NCI-H2227 (cell line): Measurements from ENCODE around the gene MAMDC2.
A peak's percentile ranks its signal among the peaks of the same experiment; 100 is the strongest.

Experiments
- DNase-seq: peaks from one replicate; lab custom pipeline; 2025; ENCODE audit not compliant: unreplicated experiment; lab: John Stamatoyannopoulos, UW

Gene MAMDC2

DNA sequence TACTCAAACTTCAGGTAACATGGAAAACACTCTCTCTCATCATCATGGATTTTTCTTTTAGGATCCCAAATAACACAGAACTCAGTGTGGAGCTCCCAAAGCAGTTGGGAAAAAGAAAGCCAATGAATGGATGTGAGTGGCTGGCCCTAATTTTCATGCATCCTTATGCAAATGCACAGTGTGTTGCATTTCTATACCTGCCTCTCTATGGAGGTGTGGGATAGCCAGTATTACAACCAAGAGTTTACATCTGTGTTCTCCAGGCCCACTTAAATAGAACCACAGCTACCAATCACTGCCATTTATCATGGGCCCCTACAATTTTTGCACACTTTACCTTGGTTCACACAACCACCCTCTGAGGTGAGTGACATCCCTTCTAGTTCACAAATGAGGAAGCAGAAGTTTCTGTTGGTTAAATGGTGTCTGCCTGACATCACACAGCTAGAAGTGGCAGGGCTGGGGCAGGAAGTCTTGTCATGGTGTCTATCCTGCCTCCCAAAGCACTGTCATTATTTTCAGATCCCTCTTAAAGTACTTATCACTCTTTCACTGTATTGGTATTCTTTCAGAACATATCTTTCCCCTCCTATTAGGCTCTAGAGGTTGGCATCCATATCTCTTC, 17.3 kb downstream of the MAMDC2 start:
- DNase-seq, result no peak

DNA sequence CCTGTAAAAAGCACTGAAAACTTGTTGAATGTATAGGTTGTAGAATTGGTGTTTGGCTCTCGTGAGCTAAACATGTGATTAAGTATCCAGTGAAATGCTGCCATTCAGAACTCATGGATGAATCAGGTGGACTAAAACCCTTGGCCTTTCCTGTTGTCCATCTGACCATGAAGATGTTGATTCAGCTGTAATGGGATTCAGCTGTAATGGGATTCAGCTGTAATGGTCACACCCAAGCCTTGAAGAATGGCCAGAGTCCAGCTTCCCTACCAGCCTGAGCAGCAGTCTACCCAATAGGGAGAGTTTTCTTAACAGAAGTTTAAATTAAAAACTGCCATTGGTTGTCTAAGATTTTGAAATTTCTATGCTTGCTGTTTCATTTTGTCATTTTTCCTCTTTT, 18.1 kb downstream of the MAMDC2 start:
- DNase-seq, result no peak

DNA sequence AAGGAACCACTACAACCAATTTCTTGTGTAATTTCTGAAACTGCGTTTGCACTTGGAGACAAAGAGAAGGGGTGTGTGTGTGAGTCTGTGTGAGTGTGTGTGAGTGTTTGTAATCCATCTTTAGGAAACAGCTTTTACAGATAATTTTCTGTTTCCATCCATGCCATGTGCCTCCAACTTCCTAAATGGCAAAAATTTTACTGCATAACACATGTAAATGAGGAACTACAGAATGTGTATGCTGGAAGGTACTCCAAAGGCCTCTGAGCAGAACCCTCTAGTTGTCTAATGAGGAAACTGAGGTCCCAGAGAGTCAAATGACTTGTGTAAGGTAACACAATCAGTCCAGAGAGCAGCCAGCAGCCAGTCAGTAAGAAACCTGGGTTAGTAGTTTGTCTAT, 20.8 kb downstream of the MAMDC2 start:
- DNase-seq, result no peak

DNA sequence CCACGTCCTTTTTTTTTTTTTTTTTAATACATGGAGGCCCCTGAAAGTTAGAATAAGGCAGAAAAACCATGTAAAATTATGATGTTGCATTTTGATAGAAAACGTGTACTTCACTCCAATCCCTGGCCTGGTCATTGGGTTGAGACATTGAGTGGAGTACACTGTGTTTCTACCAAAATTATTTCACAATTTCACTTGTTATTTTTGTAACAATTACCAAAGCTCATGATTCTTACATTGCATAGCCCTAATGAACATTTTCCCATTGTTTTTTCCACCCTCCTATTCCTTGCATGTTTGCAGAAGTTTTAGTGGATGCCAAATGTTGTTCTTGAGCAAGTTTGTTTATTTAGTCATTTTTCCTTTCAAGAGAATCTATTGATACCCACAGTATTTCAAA, 21.9 kb downstream of the MAMDC2 start:
- DNase-seq, result no peak

GRCh38 chr9:70066418-70066817, 22.8 kb downstream of the MAMDC2 start:
- no peak for DNase-seq

- no peak for DNase-seq
Measured at GRCh38 chr9:70066874-70067273, 23.2 kb downstream of the MAMDC2 start.

GRCh38 chr9:70069704-70070103, 26.1 kb downstream of the MAMDC2 start:
- DNase-seq, result no peak

- DNase-seq, result no peak
Measured at GRCh38 chr9:70073193-70073592, 29.5 kb downstream of the MAMDC2 start.

DNA sequence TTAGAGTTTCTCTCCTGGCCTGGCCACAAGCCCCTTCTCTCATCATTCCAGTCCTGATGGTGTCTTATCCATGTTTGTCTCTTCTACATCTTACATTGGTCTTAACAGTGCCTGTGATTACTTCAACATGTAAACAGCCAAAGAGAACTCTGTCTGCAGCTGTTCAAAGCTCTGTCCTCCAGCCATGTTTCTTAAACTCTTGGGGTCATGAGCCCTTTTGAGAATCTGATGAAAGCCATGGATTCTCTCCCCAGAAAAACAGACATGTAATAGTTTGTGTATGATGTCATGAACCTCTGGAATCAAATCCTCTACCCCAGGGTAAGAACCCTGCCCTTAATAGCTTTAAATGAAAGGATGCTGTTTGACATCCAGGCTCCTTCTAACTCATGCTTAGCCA, 30.1 kb downstream of the MAMDC2 start:
- no peak for DNase-seq

GRCh38 chr9:70076678-70077077, 33.0 kb downstream of the MAMDC2 start:
- DNase-seq, result no peak

DNA sequence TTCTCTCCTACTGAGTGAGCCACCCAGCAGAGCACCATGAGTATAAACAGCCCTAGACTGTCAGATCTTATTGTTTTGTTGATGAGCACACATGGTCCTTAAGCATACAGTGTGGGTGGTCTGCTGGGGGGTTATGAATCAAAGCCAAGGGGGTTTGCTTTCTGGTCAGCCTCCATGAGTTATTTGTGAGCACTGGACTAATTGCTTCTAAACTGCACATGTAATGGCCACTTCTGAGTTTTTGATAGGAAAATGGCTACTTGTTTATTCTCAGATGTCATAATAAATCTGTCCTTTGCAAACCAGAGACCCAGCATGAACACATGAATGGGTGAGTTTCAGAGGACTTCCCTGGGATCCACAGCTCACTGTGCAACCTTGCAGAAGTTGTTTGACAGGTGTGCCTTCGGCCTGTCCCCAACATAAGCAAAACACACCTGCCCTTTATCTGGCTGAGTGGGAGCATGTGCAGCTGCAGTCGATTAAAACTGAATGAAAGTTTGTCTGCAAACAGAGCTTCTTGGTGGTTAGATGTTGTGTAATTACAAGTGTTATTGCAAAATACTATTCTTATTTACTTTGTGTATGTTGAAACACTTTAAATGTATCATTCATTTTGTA, 35.9 kb downstream of the MAMDC2 start:
- peak; percentile 2 for DNase-seq

DNA sequence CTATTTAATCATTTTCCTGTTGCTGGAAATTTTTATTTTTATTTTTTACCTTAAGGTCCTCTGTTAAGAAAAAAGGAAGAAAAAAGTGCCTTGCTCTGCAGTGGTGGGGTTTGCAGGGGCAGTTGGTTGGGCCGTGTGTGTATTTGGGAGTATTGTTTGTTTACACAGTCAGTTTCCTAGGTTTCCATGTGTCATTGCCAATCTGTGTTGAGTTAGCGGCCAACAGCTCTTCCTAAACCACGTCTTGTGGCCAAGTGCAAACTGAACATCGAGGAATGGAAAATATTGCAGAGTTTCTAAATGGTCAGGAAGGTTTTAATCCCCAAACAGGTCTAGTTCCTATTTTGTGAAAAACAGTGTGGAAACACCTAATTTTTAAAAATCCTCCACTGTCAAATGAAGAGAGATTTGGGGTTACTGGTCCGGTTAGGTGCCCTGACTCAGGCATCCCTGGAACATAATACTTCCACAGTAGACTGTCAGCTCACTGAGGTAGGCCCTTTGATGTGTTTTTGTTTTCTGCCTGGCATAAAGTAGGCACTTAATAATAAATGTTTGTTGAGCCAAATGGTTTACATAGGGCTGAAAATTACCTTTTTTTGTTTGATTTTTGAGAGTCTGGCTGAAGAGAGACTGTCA, 37.0 kb downstream of the MAMDC2 start:
- peak; percentile 1 for DNase-seq

DNA sequence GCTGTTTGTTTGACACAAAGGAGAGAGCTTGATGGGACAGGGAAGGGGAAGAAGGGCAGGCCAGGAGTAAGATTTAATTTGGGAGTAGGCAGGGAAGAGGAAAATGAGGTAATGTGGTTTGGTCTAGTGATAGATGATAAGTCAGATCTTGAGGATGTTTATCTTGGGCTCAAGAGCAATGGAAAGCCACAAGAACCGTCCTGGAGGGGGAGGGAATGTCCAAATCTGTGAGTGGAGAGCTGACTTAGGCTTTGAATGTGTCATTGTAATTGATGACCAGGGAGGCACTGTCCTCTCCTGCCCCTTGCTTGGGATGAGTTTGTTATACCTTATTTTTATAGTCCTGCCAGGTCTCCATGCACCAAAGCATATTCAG, 37.5 kb downstream of the MAMDC2 start:
- no peak for DNase-seq

GRCh38 chr9:70083429-70083828, 39.8 kb downstream of the MAMDC2 start:
- no peak for DNase-seq

- DNase-seq, result no peak
Measured at GRCh38 chr9:70085241-70085640, 41.6 kb downstream of the MAMDC2 start.

DNA sequence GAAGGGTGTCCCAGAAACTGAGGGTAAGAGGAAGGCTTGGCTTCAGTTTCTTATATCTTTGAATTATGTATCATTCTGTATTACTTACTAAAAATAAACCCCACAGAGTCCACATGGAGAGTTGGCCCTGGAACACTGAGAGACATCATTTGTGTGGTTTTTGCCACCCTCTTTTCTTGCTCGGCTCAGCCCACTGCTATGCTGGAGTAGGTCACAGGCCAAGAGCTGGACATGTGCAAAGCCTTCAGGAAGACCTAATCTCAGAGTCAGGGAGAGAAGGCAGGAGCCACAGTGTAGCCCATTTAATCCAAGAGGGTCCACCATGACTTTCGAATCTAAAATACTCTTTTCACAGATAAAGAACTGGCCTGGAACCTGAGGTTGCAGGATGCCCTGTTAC, 47.5 kb downstream of the MAMDC2 start:
- no peak for DNase-seq

GRCh38 chr9:70091572-70091971, 47.9 kb downstream of the MAMDC2 start:
- no peak for DNase-seq

- DNase-seq, result no peak
Measured at GRCh38 chr9:70092190-70092589, 48.5 kb downstream of the MAMDC2 start.

- no peak for DNase-seq
Measured at GRCh38 chr9:70093095-70093494, 49.4 kb downstream of the MAMDC2 start.

- no peak for DNase-seq
Measured at GRCh38 chr9:70093944-70094343, 50.3 kb downstream of the MAMDC2 start.

DNA sequence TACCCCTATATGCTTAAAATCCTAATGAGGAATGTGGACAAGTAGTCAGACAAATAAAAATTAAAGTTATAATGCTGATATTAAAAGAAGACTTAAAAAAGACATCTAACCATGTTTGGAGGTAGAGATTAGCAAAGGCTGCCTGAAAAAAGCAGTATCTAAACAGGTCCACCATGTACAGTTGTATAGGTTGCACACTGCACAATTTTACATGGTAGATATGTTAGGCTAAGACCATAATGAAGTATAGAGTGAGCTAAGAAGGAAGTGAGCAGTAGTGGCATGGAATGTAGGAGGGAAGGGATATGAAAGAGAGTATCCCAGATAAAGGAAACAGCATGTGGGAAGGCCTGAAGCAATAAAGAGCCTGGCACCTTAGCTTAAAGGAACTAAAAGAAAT, 51.1 kb downstream of the MAMDC2 start:
- no peak for DNase-seq

DNA sequence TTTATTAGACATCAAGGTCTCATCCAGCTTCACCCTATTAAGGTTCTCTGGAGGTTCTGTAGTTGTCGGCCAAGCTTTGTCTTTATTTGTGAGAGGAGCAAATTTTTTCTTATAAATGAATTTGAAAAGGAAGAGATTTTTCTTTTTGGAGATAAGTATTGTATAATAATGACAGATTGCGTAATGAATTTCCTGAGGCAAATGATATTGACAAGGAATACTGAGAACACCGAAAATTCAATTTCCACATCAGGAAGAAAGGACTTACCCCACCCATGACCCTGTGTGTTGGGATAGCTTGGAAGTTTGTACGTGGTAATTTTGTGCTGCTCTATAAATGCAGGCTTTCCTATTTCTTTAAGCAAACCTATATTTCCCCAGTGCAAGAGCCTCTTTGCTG, 53.5 kb downstream of the MAMDC2 start:
- DNase-seq, result no peak

DNA sequence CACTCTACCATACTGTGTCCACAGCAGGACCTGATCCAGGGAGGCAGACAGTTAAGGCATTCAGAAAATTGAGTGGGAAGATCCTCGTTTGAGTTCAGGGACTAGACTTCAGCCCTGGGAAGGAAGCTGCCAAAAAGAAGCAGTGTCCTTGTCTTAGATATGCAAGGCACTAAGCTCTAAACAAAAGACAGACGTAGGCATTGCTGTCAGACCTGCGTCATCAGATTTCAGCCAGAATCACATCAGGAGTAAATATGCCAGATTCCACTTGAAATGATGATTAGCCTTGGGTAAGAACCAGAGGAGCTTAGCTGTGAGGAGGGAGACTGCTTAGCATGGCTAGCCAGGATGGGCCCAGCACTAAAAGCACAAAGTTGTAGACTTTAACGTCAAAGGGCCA, 56.7 kb downstream of the MAMDC2 start:
- peak; percentile 2 for DNase-seq
